ENCODE data around the gene RBM10. TPM values are rescaled to one million over a fixed set of nuclear protein-coding genes. Genes with fewer than 3 reads are reported as not detected.

The RBM10 gene
- total RNA-seq, 1 donor from 2014 or later: 58.7 TPM

- intact Hi-C loops (cut with micrococcal nuclease): loop anchor here (2.0 to 5.0 kb wide), 3 partner anchors 150 to 770 kb away; partner anchors contain the start of genes UXT and ZNF182
Observed at GRCh38 chrX:47232197-47232802, 87.3 kb downstream of the RBM10 start.

DNA sequence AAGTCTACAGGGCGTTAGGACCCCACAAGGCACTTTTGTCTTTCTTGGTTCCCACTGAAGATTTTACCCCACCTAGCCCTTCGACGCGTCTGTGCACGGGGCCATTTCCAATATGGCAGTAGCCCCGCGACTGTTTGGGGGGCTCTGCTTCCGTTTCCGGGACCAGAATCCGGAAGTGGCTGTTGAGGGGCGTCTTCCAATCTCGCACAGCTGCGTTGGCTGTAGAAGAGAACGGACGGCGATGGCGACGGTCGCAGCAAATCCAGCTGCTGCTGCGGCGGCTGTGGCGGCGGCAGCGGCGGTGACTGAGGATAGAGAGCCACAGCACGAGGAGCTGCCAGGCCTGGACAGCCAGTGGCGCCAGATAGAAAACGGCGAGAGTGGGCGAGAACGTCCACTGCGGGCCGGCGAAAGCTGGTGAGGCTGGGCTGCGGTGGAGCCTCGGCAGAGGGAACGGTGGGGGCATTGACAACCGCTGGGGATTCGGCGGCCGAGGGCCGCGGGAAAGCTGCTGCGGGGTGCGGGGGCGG lies 87.8 kb downstream of the RBM10 start, which contains the start of gene USP11:
Gene USP11, plus strand, starts transcription at position 207 of the 530 bp plus-strand sequence. Its CDS starts 35 bp downstream, at position 242.
- intact Hi-C loops (cut with micrococcal nuclease): loop anchor here (1.0 to 5.0 kb wide), 7 partner anchors 15 to 769 kb away; partner anchors contain the start of genes CDK16, NDUFB11, UBA1 and UXT

GRCh38 chrX:47233333-47234113 lies 88.5 kb downstream of the RBM10 start:
- intact Hi-C loops (cut with micrococcal nuclease): loop anchor here (1.0 to 5.0 kb wide), 7 partner anchors 15 to 769 kb away; partner anchors contain the start of genes CDK16, NDUFB11, UBA1 and UXT

- intact Hi-C loops (cut with micrococcal nuclease): loop anchor here (5.0 kb wide), 2 partner anchors 148 to 768 kb away; partner anchors contain the start of gene ZNF182
Observed at GRCh38 chrX:47234583-47234982, 89.6 kb downstream of the RBM10 start.

DNA sequence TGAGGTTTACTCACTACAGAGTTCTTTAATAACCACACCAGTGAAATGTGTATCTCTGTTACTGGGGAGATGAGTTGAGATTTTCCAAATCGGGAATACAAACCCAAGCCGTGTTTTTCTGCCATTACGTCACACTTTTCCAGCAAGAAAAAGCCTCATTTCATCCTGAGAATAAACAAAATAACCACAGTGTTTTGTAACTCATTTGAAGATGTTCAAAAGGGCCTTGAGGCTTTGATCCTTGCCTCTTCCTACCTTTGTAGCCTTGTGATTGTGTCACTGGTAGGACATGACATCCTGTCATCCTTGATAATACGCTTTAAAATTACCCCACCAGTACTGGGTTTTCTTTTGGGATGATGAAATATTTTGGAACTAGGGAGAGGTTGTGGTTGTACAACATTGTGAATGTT lies 90.7 kb downstream of the RBM10 start:
- intact Hi-C loops (cut with micrococcal nuclease): no loop called here

Other genes with a start within 250 kb of the RBM10 start
- gene JADE3, start 232.8 kb upstream of the RBM10 start, total RNA-seq: 1.1 and 1.2 TPM in 2 replicates
- not detected in 2 replicates for gene RGN, start 66.8 kb upstream of the RBM10 start, total RNA-seq
- gene NDUFB11, start 519 bp upstream of the RBM10 start, total RNA-seq: 102 and 106 TPM in 2 replicates
- 197 and 205 TPM in 2 replicates for gene UBA1, start 48.6 kb downstream of the RBM10 start, total RNA-seq
- gene CDK16, start 73.5 kb downstream of the RBM10 start, total RNA-seq: 57.5 and 60.4 TPM in 2 replicates
- gene USP11, start 87.8 kb downstream of the RBM10 start, total RNA-seq: 22.4 and 24.2 TPM in 2 replicates
- gene ZNF157, start 225.4 kb downstream of the RBM10 start, total RNA-seq: 0.25 and 0.39 TPM in 2 replicates